ENCODE data around the gene ASIC2.

ASIC2 gene

GRCh38 chr17:33121272-33121671 lies 171.8 kb downstream of the ASIC2 start:
- Histone ChIP-seq H3K27ac (ENCODE audit: low read depth, low read length) (no peak overlapping the region), H3K27me3 (ENCODE audit: low read length) (no peaks in the 10 kb centered on the region), H2AFZ (ENCODE audit: low read depth, low read length, severe bottlenecking) (no peak overlapping the region), H3K4me3 (ENCODE audit: insufficient read depth, low read length, poor library complexity, severe bottlenecking) (no peak overlapping the region), H3F3A (ENCODE audit: insufficient read depth) (no peaks in the 10 kb centered on the region), H3K4me2 (ENCODE audit: low read depth, low read length, poor library complexity, severe bottlenecking) (no peak overlapping the region), H3K9ac (ENCODE audit: low read length) (no peak overlapping the region), H3K36me3 (ENCODE audit: low read length) (no peaks in the 10 kb centered on the region), H3K79me2 (ENCODE audit: insufficient read depth, low read length) (no peaks in the 10 kb centered on the region), H4K20me1 (ENCODE audit: low read depth, low read length) (no peaks in the 10 kb centered on the region), H3K9me2 (replicated peaks; ENCODE audit: insufficient read depth, low read length) (no peaks in the 10 kb centered on the region), H3K9me3 (ENCODE audit: insufficient read depth, low read length) (no peaks in the 10 kb centered on the region)
- TF ChIP-seq CTCF (IDR thresholded peaks at IDR 0.05; ENCODE audit: insufficient read depth, low read length, poor library complexity, severe bottlenecking) (no peak), EZH2phosphoT487 (conservative IDR thresholded peaks at IDR 0.05; ENCODE audit: low read length) (no peak)

GRCh38 chr17:33120103-33120502 lies 173.0 kb downstream of the ASIC2 start:
- no peaks in the 10 kb centered on the region for H3K9me2 ChIP-seq (replicated peaks; ENCODE audit: insufficient read depth, low read length)
- no peak overlapping the region for H3K4me2 ChIP-seq (ENCODE audit: low read depth, low read length, poor library complexity, severe bottlenecking)
- no peak for TF ChIP-seq EZH2phosphoT487 (conservative IDR thresholded peaks at IDR 0.05; ENCODE audit: low read length)
- H2AFZ ChIP-seq (ENCODE audit: low read depth, low read length, severe bottlenecking): no peak overlapping the region
- no peaks in the 10 kb centered on the region for H3K9me3 ChIP-seq (ENCODE audit: insufficient read depth, low read length)
- H3K27ac ChIP-seq (ENCODE audit: low read depth, low read length): no peak overlapping the region
- H3F3A ChIP-seq (ENCODE audit: insufficient read depth): no peaks in the 10 kb centered on the region
- H3K79me2 ChIP-seq (ENCODE audit: insufficient read depth, low read length): no peaks in the 10 kb centered on the region
- H3K36me3 ChIP-seq (ENCODE audit: low read length): no peaks in the 10 kb centered on the region
- H3K4me3 ChIP-seq (ENCODE audit: insufficient read depth, low read length, poor library complexity, severe bottlenecking): no peak overlapping the region
- H3K9ac ChIP-seq (ENCODE audit: low read length): no peak overlapping the region
- no peaks in the 10 kb centered on the region for H3K27me3 ChIP-seq (ENCODE audit: low read length)
- no peaks in the 10 kb centered on the region for H4K20me1 ChIP-seq (ENCODE audit: low read depth, low read length)

GRCh38 chr17:33118391-33119075 lies 174.6 kb downstream of the ASIC2 start:
- H3K79me2 ChIP-seq (ENCODE audit: insufficient read depth, low read length): no peaks in the 10 kb centered on the region
- no peaks in the 10 kb centered on the region for H3K9me2 ChIP-seq (replicated peaks; ENCODE audit: insufficient read depth, low read length)
- H3K27ac ChIP-seq (ENCODE audit: low read depth, low read length): no peak overlapping the region
- no peaks in the 10 kb centered on the region for H3K36me3 ChIP-seq (ENCODE audit: low read length)
- no peak overlapping the region for H3K9ac ChIP-seq (ENCODE audit: low read length)
- no peaks in the 10 kb centered on the region for H3K9me3 ChIP-seq (ENCODE audit: insufficient read depth, low read length)
- H4K20me1 ChIP-seq (ENCODE audit: low read depth, low read length): no peaks in the 10 kb centered on the region
- H3F3A ChIP-seq (ENCODE audit: insufficient read depth): no peaks in the 10 kb centered on the region
- no peak for TF ChIP-seq CTCF (IDR thresholded peaks at IDR 0.05; ENCODE audit: insufficient read depth, low read length, poor library complexity, severe bottlenecking)
- TF ChIP-seq EZH2phosphoT487 (conservative IDR thresholded peaks at IDR 0.05; ENCODE audit: low read length): no peak
- no peak overlapping the region for H2AFZ ChIP-seq (ENCODE audit: low read depth, low read length, severe bottlenecking)
- H3K4me2 ChIP-seq (ENCODE audit: low read depth, low read length, poor library complexity, severe bottlenecking): no peak overlapping the region
- no peak overlapping the region for H3K4me3 ChIP-seq (ENCODE audit: insufficient read depth, low read length, poor library complexity, severe bottlenecking)
- no peaks in the 10 kb centered on the region for H3K27me3 ChIP-seq (ENCODE audit: low read length)

- H2AFZ ChIP-seq (ENCODE audit: low read depth, low read length, severe bottlenecking): no peak overlapping the region
- no peaks in the 10 kb centered on the region for H3K9me2 ChIP-seq (replicated peaks; ENCODE audit: insufficient read depth, low read length)
- H3K27ac ChIP-seq (ENCODE audit: low read depth, low read length): no peak overlapping the region
- H3F3A ChIP-seq (ENCODE audit: insufficient read depth): no peaks in the 10 kb centered on the region
- H3K9me3 ChIP-seq (ENCODE audit: insufficient read depth, low read length): no peaks in the 10 kb centered on the region
- H3K9ac ChIP-seq (ENCODE audit: low read length): no peak overlapping the region
- no peak for TF ChIP-seq EZH2phosphoT487 (conservative IDR thresholded peaks at IDR 0.05; ENCODE audit: low read length)
- no peak for TF ChIP-seq CTCF (IDR thresholded peaks at IDR 0.05; ENCODE audit: insufficient read depth, low read length, poor library complexity, severe bottlenecking)
- no peaks in the 10 kb centered on the region for H3K79me2 ChIP-seq (ENCODE audit: insufficient read depth, low read length)
- no peaks in the 10 kb centered on the region for H3K27me3 ChIP-seq (ENCODE audit: low read length)
- H3K36me3 ChIP-seq (ENCODE audit: low read length): no peaks in the 10 kb centered on the region
- H3K4me2 ChIP-seq (ENCODE audit: low read depth, low read length, poor library complexity, severe bottlenecking): no peak overlapping the region
- H4K20me1 ChIP-seq (ENCODE audit: low read depth, low read length): no peaks in the 10 kb centered on the region
- H3K4me3 ChIP-seq (ENCODE audit: insufficient read depth, low read length, poor library complexity, severe bottlenecking): no peak overlapping the region
Observed at GRCh38 chr17:33116021-33116551, 177.0 kb downstream of the ASIC2 start.

Measured in SU-DHL-6 (cell line).